HCT116 (cell line): ENCODE data around the gene JAG1. TPM values are rescaled to one million over a fixed set of nuclear protein-coding genes. Genes with fewer than 3 reads are reported as not detected.
A peak's percentile ranks its signal among the peaks of the same experiment; 100 is the strongest.

Experiments
- ATAC-seq: fragments of 200-7000 bp; cut with Tn5 transposase; 2 replicates; pipeline ENCODE4 v1.9.1; 2020; ENCODE audit warnings: mild to moderate bottlenecking, moderate library complexity
- BruUV-seq: library from RNA; stranded (reverse); fragments of 400-500 nt; replicated peaks from 2 replicates; lab custom pipeline; 2021; lab: Mats Ljungman, UMichigan
- CTCF ChIA-PET: fragments of 300-600 bp; sonication (Branson Sonifier 250); formaldehyde crosslinking; loops from one replicate; lab custom pipeline; 2021; ENCODE audit warnings: antibody characterized with exemption; lab: Charles Lee
- POLR2A ChIA-PET: fragments of 300-600, 350-600 bp; sonication (Branson Sonifier 250); formaldehyde crosslinking; loops from one replicate; lab custom pipeline; 2021; ENCODE audit warnings: antibody characterized with exemption; lab: Charles Lee
- RAD21 ChIA-PET, 2 experiments: fragments of 300-600 bp; sonication (Branson Sonifier 250); formaldehyde crosslinking; loops; one replicate each; lab custom pipeline; 2023; ENCODE audit warnings: low total read pairs in 2 of 2; ENCODE audit not compliant: uncharacterized antibody in 2 of 2, unreplicated experiment in 2 of 2, low non-redundant PET in 1 of 2; lab: Charles Lee
- DNase-seq: peaks from one replicate; pipeline ENCODE4 v3.0.0-alpha.2; 2010; ENCODE audit warnings: low read depth, low spot score
- H2AFZ ChIP-seq: fragments of 200-600 bp; shearing (Covaris generic), sonication (generic); 2 replicates; pipeline ENCODE4 v1.6.1; 2017; ENCODE audit warnings: low read depth, mixed run types, mixed read lengths, antibody characterized with exemption, low read length; ENCODE audit not compliant: poor library complexity, severe bottlenecking
- H3K27ac ChIP-seq: 2 replicates; pipeline ENCODE4 v1.5.1; 2012; ENCODE audit warnings: low read depth, low read length
- H3K27me3 ChIP-seq: fragments of 200-600 bp; sonication (generic); 2 replicates; pipeline ENCODE4 v1.6.1; 2016; ENCODE audit warnings: mixed run types, low read length, mixed read lengths; ENCODE audit not compliant: insufficient read depth
- H3K36me3 ChIP-seq, 2 experiments: fragments of 200-500 bp in 1 of 2; fragments of 200-600 bp in 1 of 2; sonication (Bioruptor generic) in 1 of 2; sonication (generic) in 1 of 2; 2 replicates each; pipeline versions ENCODE4 v1.5.1 to v1.6.1; 2014 to 2016; ENCODE audit warnings: low read length in 2 of 2, inconsistent platforms in 1 of 2, mixed read lengths in 1 of 2, mixed run types in 1 of 2; ENCODE audit not compliant: insufficient read depth in 2 of 2, control insufficient read depth in 1 of 2
- H3K4me1 ChIP-seq, 2 experiments: fragments of 200-600 bp in 1 of 2; sonication (generic) in 1 of 2; 2 replicates each; pipeline versions ENCODE4 v1.5.1 to v1.6.1; 2012 to 2017; ENCODE audit warnings: low read length in 2 of 2, inconsistent platforms in 1 of 2, mild to moderate bottlenecking in 1 of 2, mixed read lengths in 1 of 2, mixed run types in 1 of 2, moderate library complexity in 1 of 2; ENCODE audit not compliant: insufficient read depth in 2 of 2, control insufficient read depth in 1 of 2
- H3K4me2 ChIP-seq: fragments of 200-600 bp; sonication (generic); 2 replicates; pipeline ENCODE4 v1.6.1; 2017; ENCODE audit warnings: mixed run types, low read length, mixed read lengths
- H3K4me3 ChIP-seq, 2 experiments: fragments of 200-600 bp in 1 of 2; sonication (generic) in 1 of 2; replicated peaks in 1 of 2; 2 replicates each; pipeline ENCODE4 v1.5.1; 2011 to 2016; ENCODE audit warnings: low read length in 2 of 2, control low read depth in 1 of 2, low read depth in 1 of 2, mild to moderate bottlenecking in 1 of 2, mixed read lengths in 1 of 2, mixed run types in 1 of 2
- H3K79me2 ChIP-seq: fragments of 200-600 bp; sonication (generic); 2 replicates; pipeline ENCODE4 v1.6.1; 2017; ENCODE audit warnings: mild to moderate bottlenecking, mixed run types, low read length, moderate library complexity, mixed read lengths; ENCODE audit not compliant: insufficient read depth
- H3K9ac ChIP-seq: fragments of 200-600 bp; sonication (generic); 2 replicates; pipeline ENCODE4 v1.6.1; 2016; ENCODE audit warnings: low read length, mixed read lengths
- H3K9me2 ChIP-seq: fragments of 200-600 bp; sonication (generic), shearing (Covaris generic); 2 replicates; pipeline ENCODE4 v1.6.1; 2017; ENCODE audit warnings: mixed run types, mild to moderate bottlenecking, moderate library complexity; ENCODE audit not compliant: insufficient read depth
- H3K9me3 ChIP-seq, 2 experiments: fragments of 200-500 bp in 1 of 2; fragments of 200-600 bp in 1 of 2; sonication (Bioruptor generic) in 1 of 2; sonication (generic) in 1 of 2; 2 replicates each; pipeline ENCODE4 v1.6.1; 2014 to 2017; ENCODE audit warnings: low read length in 2 of 2, mixed read lengths in 2 of 2, inconsistent platforms in 1 of 2, low read depth in 1 of 2, mild to moderate bottlenecking in 1 of 2, mixed run types in 1 of 2, moderate library complexity in 1 of 2; ENCODE audit not compliant: control insufficient read depth in 1 of 2, insufficient read depth in 1 of 2
- H4K20me1 ChIP-seq: fragments of 200-600 bp; sonication (generic), shearing (Covaris generic); 2 replicates; pipeline ENCODE4 v1.6.1; 2017; ENCODE audit warnings: mixed run types, mild to moderate bottlenecking, moderate library complexity; ENCODE audit not compliant: insufficient read depth
- CTCF ChIP-seq, 3 experiments: fragments of 200-600 bp in 1 of 3; sonication (generic) in 1 of 3; IDR thresholded peaks in 2 of 3; conservative IDR thresholded peaks in 1 of 3; 2 replicates each; pipeline ENCODE4 v1.5.1; 2012 to 2017; ENCODE audit warnings: low read depth in 2 of 3, low read length in 2 of 3, antibody characterized with exemption in 1 of 3, borderline replicate concordance in 1 of 3, control low read depth in 1 of 3, mild to moderate bottlenecking in 1 of 3, mixed read lengths in 1 of 3, mixed run types in 1 of 3, moderate library complexity in 1 of 3; ENCODE audit not compliant: insufficient read depth in 1 of 3
- EZH2 ChIP-seq: fragments of 200-600 bp; sonication (generic); IDR thresholded peaks from 2 replicates; pipeline ENCODE4 v1.6.1; 2017; ENCODE audit warnings: antibody characterized with exemption, mixed run types
- MAX ChIP-seq: IDR thresholded peaks from 2 replicates; pipeline ENCODE4 v1.6.1; 2012
- ZBTB33 ChIP-seq: IDR thresholded peaks from 2 replicates; pipeline ENCODE4 v1.6.1; 2011; ENCODE audit warnings: mild to moderate bottlenecking, low read length, moderate library complexity; ENCODE audit not compliant: insufficient replicate concordance; ENCODE audit errors: extremely low read depth
- ZFX ChIP-seq: fragments of 450-650 bp; IDR thresholded peaks from 2 replicates; pipeline ENCODE4 v1.6.1; 2017
- intact Hi-C: fragments of 100-400 bp; cut with micrococcal nuclease; formaldehyde crosslinking; loops from 2 replicates; pipeline ENCODE4 v1.10.0; 2022
- total RNA-seq: library from RNA; stranded (reverse); gene quantifications from one replicate; pipeline ENCODE4 v1.2.1, GENCODE V29; 2021; ENCODE audit not compliant: unreplicated experiment

JAG1 gene
- total RNA-seq, 1 experiment from 2014 or later, result 31.9 TPM

- TF ChIP-seq ZBTB33, result no peak
Observed at GRCh38 chr20:10705801-10706459, 32.1 kb upstream of the JAG1 start (continued).

GRCh38 chr20:10701607-10702006 lies 27.8 kb upstream of the JAG1 start:
- no peaks in the 10 kb centered on the region for H4K20me1 ChIP-seq
- H3K4me3 ChIP-seq, result no peak overlapping the region
- no peaks in the 10 kb centered on the region for H3K36me3 ChIP-seq
- TF ChIP-seq EZH2, result no peak
- peak in 2 of 3 experiments; percentile 16 to 35; a peak in 3 of 6 replicates for TF ChIP-seq CTCF (IDR thresholded peaks at IDR 0.05 in 2 of 3, conservative IDR thresholded peaks at IDR 0.05 in 1 of 3; ENCODE audit: borderline replicate concordance in 1 of 3, insufficient read depth in 1 of 3, low read depth in 2 of 3, low read length in 2 of 3)
- no peak for TF ChIP-seq ZBTB33
- no peak for TF ChIP-seq ZFX
- TF ChIP-seq MAX, result no peak
- DNase-seq, result no peak
- no TSS peak for BruUV-seq
- ChIA-PET RAD21 (no interaction called here), CTCF (no interaction called here), POLR2A (no interaction called here)
- H3K9me3 ChIP-seq, result no peaks in the 10 kb centered on the region
- H2AFZ ChIP-seq, result no peak overlapping the region
- no peak overlapping the region for H3K27ac ChIP-seq
- intact Hi-C loops, result no loop called here
- no peak for ATAC-seq
- H3K9ac ChIP-seq, result no peak overlapping the region
- H3K4me2 ChIP-seq, result no peak overlapping the region
- H3K9me2 ChIP-seq, result no peaks in the 10 kb centered on the region
- H3K27me3 ChIP-seq, result no peaks in the 10 kb centered on the region
- H3K79me2 ChIP-seq, result no peaks in the 10 kb centered on the region
- H3K4me1 ChIP-seq, result peaks cover 11 to 17% of the 10 kb centered on the region in 2 experiments; a peak in 3 of 4 replicates
